HG03565 (cell line): ENCODE results near the gene HPSE2.

ENCODE experiments used
- ATAC-seq: cut with Tn5 transposase; IDR thresholded peaks from one replicate; pipeline ENCODE4 v1.9.1; 2021; ENCODE audit warnings: mild to moderate bottlenecking, moderate library complexity; ENCODE audit not compliant: unreplicated experiment

HPSE2 gene

DNA sequence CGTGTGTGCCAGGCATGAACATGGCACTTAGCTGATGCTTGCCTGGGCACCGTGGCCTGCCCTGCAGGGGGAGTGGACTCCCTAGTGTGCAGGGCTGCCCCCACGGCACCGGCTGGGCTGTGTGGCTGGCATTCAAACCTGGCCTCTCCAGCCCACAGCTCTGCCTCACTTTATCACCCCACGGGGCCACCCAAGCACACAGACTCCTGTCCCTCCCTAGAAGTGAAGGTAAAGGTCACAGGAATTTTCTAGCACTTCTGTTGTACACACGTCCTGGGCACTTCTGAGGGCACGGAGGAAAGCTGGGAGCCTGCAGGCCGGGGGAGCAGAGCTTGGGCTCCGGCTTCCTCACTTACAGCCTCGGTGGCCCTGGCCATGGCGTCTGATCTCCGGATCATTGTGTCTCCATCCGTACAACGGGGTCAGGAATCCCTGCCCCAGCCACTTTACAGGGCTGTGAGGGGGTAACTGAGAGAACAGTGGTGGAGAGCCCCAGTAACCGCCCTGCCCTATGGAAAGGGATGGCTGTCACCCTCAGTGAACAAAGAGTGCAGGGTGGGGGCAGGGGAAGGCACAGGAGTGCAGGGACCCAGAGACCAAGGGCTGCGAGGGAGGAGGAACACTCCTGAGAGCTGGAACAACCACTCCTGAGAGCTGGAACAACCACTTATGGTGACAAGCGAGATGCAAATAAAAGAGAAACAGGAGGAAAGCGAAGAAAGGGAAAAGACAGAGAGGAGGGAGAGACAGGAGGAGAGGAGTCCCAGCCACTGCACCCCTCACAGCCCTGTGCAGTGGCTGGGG is 816.8 kb downstream of the HPSE2 start:
- ATAC-seq: no peak

DNA sequence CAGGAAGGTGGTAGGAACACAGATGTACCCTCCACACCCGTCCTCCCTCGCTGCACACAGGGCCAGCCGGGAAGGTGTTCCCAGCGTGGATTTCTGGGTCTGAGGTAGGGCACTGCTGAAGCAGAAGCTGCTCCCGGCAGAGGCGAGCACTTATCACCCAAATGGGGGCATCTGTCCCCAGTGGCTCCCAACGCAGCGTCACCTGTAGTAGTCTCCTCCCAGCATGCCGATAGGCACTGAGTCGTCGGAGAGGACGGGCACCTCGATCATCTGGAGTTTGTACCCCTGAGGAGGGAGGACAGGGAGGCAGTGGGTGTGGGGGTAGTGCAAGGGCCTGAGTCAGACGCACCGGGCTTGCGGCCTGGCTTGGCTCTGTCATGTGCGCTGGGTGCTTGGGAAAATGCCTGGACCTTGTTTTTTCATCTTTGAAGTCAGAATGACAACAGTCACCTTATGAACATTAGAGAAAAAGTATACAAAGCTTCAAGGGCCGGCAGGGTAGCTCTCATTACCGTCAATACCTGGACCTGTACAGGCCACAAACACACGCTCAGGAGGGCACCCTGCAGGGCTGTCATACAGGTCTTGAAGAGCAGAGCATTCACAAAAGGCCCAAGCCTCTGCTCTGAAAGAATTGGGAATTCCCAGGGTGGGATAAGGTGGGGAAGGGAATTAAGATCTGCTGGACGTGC is 817.5 kb downstream of the HPSE2 start:
- no peak for ATAC-seq

DNA sequence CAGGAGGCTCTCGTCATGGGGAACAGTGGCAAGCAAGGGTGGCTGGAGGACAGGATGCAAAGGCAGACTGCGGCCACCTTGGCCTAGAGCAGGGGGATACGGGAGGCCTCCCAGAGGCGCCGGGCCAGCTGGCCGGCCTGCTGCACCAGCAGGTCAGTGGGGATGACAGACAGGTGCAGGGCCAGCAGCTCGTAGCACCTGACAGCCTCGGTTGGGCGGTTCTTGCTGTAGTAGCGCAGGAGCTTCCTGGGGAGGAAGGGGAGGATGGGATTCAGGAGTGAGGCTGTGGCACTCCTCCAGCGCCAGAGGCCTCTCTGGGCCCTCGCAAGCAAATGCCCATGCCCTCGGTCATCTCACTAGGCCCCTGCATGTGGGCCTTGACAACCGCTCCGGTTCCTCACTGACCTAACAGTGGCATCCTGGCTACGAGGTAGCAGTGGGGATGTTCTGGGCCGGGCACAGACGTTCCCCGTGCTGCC is 818.1 kb downstream of the HPSE2 start:
- no peak for ATAC-seq

DNA sequence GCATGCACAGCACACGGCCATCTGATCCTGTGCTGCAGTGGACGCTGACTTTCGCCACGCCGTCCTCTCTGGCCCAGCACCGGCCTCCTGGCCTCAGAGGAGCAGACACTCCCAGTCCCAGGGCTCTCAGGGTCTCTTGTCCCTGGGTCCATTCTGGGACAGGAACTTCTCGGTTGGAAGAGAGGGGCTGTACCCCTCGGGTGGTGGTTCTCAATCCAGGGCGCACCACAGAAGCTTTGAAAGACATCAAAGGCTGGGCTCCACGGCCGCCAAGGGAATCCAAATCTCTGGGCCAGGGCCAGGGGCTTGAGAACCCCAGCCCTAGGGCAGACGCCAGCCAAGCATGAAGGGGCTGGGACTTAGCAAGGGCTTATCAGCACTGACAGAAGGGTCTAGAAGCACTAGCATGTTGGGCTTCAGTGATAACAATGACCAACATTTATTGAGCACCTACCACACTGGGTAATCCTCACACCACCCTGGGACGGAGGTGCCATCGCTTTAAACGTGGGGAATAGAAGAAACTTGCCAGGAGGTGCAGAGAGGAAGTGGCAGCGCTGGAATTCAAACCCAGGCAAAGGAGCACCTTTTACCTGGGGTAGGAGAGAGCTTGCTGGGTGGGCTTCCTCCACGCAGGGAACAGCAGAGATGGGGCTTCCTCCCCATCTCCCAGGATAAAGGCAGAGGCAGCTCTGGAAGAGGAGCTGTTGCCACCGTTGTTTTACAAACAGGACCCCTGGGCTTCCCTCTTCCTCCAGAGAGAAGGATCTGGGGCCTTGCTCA is 818.9 kb downstream of the HPSE2 start:
- no peak for ATAC-seq

DNA sequence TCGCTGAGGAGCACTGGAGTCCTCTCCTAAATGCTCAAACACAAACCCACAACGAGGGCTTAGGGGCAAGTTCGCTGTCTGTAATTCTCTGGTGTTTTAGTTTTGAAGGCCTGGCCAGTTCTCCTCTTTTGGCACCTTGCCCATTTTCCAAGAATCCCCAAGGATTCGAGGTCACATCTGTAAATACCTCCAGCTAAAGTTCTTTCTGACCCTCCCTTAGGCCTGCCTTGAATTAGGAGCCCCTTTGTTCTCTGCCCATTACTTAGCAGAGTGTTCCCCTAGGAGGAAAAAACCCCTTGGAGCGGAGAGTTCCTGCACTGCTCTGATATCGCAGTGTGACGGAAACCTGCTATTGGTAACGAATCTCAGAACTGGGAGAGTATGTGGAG is 819.9 kb downstream of the HPSE2 start:
- no peak for ATAC-seq

DNA sequence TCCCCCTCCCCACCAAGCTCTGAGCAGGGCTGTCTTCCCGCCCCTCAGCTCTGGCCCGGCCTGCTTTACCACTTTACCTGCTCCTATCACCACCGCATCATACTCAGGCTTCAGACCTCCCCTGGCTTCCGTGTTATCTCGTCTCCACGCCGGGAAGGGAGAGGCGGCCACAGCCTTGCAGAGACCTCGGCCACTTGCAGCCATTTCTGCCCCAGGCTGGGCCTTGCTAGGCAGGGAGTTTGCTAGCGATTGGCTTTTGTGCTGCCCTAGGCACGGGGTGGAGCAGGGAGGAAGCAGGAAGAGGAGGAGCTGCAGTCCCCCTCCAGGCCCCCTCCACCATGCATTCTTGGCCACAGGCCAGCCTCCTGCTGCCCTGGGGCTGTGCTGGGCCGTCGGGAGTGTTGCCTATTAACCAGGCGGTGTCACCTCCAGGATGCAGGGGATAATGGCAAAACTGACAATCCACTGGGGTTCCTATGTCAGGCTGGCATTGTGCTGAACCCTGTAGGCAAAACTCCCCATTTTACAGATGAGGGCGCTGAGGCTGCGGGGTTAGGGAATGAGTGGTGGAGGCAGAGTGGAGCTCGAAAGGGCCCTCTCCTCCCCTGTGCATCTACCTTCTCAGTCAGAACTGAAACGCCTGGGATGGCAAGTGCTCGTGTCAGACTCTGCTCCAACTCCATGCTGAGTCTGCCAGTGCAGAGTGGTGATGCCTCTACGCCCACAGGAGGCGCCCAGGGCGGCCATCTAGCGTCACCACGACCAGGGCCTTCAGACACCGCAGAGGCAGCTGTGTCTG is 820.5 kb downstream of the HPSE2 start, which contains the start of gene PYROXD2:
Gene PYROXD2 (minus strand): TSS at position 251 of the 799 bp plus-strand sequence. CDS start 47 bp downstream, at position 204.
- ATAC-seq: no peak

DNA sequence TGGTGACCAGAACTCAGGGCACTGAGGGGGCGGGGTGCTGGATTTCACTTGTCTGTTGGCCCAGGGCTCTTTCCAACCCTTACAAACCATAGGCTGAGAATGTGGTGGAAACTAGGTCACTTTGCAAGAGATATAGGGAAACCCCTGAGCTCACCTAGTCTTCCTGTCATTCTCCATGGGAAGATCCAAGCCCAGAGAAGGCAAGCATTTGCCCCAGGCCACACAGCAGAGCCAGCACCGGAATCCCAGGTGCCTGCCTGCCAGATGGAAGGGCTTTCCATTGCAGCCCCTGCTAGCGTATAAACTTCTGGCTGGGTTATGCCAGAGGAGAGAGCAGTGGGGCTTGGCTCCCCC is 821.1 kb downstream of the HPSE2 start:
- no peak for ATAC-seq

DNA sequence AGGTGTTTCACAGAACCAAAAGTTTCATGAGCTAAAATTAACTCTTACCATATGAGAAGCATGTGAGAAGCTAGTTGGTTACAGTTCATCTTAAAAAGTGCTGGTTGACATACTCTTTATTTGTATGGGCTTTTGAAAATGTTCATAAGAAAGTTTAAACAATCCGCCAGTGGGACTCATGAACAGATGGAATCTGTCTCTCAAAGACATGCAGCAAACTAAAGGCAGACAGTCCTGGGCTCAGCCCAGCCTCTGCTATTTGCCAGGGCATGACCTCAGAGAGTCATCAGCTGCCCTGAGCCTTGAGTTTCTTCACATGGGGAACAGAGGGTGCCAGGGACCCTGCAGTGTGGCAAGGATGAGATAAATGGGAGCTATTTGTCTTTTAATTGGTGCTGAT is 823.9 kb downstream of the HPSE2 start:
- ATAC-seq: no peak

DNA sequence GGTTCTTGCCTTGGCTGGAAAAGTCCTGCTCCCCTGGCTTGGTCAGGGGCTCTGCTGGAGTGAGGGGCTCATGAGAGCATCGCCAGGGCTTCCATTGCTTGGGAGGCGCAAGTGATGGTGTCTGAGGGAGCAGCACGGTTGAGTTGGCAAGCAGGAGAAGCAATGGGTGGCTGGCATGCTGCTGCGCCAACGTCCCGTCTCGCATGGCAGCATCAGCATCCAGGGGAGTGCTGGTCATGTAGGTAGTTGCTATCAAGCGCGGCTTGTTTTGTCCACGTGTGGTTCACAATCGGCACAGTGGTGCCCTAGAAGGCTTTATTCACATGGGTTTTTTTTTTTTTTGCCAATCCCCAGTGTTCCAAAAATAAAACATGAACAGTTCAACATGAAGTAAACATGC is 824.5 kb downstream of the HPSE2 start:
- ATAC-seq: no peak

DNA sequence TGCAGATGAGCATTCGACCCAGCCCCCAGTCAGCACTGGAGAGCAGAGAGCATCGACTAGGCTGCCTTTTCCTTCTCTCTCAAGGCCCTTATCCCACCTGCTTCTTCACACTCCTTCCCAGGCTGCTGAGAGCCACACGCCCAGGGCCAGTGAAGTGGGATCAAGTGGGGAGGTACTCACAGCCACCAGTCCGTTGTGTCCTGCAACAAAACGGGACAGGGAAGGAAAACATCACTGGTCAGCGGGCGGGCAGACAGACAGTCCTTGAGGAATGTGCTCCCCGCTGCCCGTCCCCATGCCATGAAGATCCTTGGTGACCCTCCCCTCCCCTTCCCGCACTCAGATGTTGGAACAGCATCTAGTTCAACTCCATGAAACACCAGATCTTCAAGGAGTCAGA is 824.9 kb downstream of the HPSE2 start:
- ATAC-seq: no peak

DNA sequence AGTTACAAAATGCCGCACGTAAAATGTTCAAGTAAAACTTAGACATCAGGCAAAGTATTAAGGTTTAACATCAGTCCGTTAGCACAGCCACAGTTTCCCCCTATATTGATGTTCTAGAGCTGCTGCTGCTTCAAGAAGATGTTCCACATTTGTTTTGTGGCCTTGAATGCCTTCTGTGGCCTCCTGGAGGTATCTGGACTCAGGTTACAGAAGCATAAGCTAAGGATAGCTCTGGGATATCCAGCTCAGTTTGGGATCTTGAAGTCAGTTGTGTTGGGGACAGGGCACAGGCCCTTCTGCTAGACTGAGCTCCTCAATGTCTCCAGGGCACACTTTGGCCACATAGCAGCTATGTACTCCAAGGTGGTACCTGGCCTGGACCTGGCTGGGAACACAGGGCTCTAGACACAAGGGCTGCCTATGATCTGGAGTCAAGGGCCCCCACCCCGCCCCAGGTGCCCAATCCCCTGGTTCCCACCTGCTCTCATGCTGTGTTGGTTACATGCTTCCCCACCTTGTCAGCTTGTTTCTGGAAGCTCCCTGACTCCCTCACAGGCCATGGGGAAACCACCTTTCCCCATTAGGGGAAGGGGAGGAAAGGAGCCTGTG is 825.4 kb downstream of the HPSE2 start:
- ATAC-seq: no peak

DNA sequence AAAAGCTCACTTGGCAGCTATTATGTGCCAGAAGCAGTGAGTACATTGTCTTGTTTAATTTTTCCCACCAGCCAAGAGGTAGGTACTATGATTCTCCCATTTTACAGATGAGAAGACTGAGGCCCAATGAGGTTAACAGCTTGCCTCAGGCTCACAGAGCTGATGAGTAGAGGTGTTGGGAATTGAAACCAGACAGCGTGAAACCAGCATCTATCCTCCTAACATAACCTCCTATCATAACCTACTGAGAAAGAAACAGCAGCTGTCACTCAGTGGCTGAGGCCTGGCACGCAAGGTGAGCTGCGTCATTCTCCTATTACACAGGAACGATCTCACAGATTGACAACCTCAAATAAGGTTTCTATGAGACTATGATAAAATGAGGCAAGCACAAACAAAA is 826.9 kb downstream of the HPSE2 start:
- ATAC-seq: no peak

DNA sequence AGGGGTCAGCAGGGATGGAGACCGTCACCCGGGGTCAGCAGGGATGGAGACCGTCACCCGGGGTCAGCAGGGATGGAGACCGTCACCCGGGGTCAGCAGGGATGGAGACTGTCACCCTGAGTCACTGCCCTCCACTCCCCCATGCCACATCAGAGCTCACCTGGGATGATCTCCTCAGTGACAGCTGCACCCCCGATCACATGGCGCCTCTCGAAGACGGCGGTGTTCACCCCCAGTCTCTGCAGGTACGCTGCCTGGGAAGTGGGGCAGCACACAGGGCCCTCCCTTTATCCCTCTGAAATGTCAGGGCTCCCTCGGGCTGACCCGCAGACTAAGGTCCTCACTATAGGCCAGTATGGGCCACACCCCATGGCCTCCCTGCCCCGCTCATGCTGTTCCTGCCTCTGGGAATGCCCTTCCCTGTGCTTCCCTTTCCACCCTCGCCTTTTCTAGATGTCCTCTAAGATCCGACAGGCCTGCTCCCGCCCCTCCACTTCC is 827.9 kb downstream of the HPSE2 start:
- ATAC-seq: no peak
